ENCODE measurements around the gene MRTO4.
"Not testable (repeated sequence)": the region's sequence is repeated elsewhere in the genome, so short reads cannot be mapped to it uniquely, and the experiment has no call there.

Gene MRTO4

GRCh38 chr1:19283891-19284290 lies 32.3 kb downstream of the MRTO4 start:
- H3K4me1 ChIP-seq (ENCODE audit: insufficient read depth, low read length) = no peaks in the 10 kb centered on the region
- H3K27ac ChIP-seq (ENCODE audit: low read length) = no peak overlapping the region
- no peak for ATAC-seq (ENCODE audit: insufficient read depth, low read depth)
- no peak overlapping the region for H3K4me2 ChIP-seq (ENCODE audit: insufficient read depth, low read length)
- H3K4me3 ChIP-seq (ENCODE audit: low read depth in 1 of 2, low read length in 2 of 2) = no peak overlapping the region
- no peak overlapping the region for H2AFZ ChIP-seq (ENCODE audit: low read depth, low read length)
- H3K9ac ChIP-seq (ENCODE audit: low read depth, low read length) = no peak overlapping the region
- H3K27me3 ChIP-seq (ENCODE audit: insufficient read depth, low read length, poor library complexity) = no peaks in the 10 kb centered on the region
- no peak for TF ChIP-seq CTCF (IDR thresholded peaks at IDR 0.05; ENCODE audit: borderline replicate concordance, extremely low read depth, low read length, poor library complexity, severe bottlenecking)
- TF ChIP-seq EZH2 (IDR thresholded peaks at IDR 0.05; ENCODE audit: borderline replicate concordance, low read depth, low read length, severe bottlenecking) = no peak
- DNase-seq = no peak
- H3K79me2 ChIP-seq (ENCODE audit: insufficient read depth, low read length) = no peaks in the 10 kb centered on the region
- H4K20me1 ChIP-seq (ENCODE audit: insufficient read depth, low read length) = no peaks in the 10 kb centered on the region
- no peaks in the 10 kb centered on the region for H3K9me3 ChIP-seq (ENCODE audit: insufficient read depth, low read length, severe bottlenecking)
- no peaks in the 10 kb centered on the region for H3K36me3 ChIP-seq (ENCODE audit: insufficient read depth, low read length)

- TF ChIP-seq CTCF (IDR thresholded peaks at IDR 0.05; ENCODE audit: borderline replicate concordance, extremely low read depth, low read length, poor library complexity, severe bottlenecking) (no peak), EZH2 (IDR thresholded peaks at IDR 0.05; ENCODE audit: borderline replicate concordance, low read depth, low read length, severe bottlenecking) (no peak)
- no peak for ATAC-seq (ENCODE audit: insufficient read depth, low read depth)
- no peaks in the 10 kb centered on the region for H3K9me3 ChIP-seq (ENCODE audit: insufficient read depth, low read length, severe bottlenecking)
Observed at GRCh38 chr1:19284881-19285280, 33.3 kb downstream of the MRTO4 start.

GRCh38 chr1:19285366-19285765 lies 33.8 kb downstream of the MRTO4 start:
- not testable (repeated sequence) for H3K27ac ChIP-seq (ENCODE audit: low read length); H3K9me3 ChIP-seq (ENCODE audit: insufficient read depth, low read length, severe bottlenecking); ATAC-seq (ENCODE audit: insufficient read depth, low read depth); DNase-seq; H3K27me3 ChIP-seq (ENCODE audit: insufficient read depth, low read length, poor library complexity); H4K20me1 ChIP-seq (ENCODE audit: insufficient read depth, low read length); H3K4me2 ChIP-seq (ENCODE audit: insufficient read depth, low read length); H3K9ac ChIP-seq (ENCODE audit: low read depth, low read length); H3K4me3 ChIP-seq (ENCODE audit: low read depth in 1 of 2, low read length in 2 of 2); H3K79me2 ChIP-seq (ENCODE audit: insufficient read depth, low read length); H3K36me3 ChIP-seq (ENCODE audit: insufficient read depth, low read length); H2AFZ ChIP-seq (ENCODE audit: low read depth, low read length); H3K4me1 ChIP-seq (ENCODE audit: insufficient read depth, low read length)

More at GRCh38 chr1:19284881-19285280, 33.3 kb downstream of the MRTO4 start:
- no peaks in the 10 kb centered on the region for H3K36me3 ChIP-seq (ENCODE audit: insufficient read depth, low read length)
- H3K4me3 ChIP-seq (ENCODE audit: low read depth in 1 of 2, low read length in 2 of 2) = no peak overlapping the region
- no peak overlapping the region for H3K9ac ChIP-seq (ENCODE audit: low read depth, low read length)
- H3K4me2 ChIP-seq (ENCODE audit: insufficient read depth, low read length) = no peak overlapping the region
- no peaks in the 10 kb centered on the region for H3K4me1 ChIP-seq (ENCODE audit: insufficient read depth, low read length)
- no peaks in the 10 kb centered on the region for H3K27me3 ChIP-seq (ENCODE audit: insufficient read depth, low read length, poor library complexity)
- H2AFZ ChIP-seq (ENCODE audit: low read depth, low read length) = no peak overlapping the region
- no peak for DNase-seq
- H4K20me1 ChIP-seq (ENCODE audit: insufficient read depth, low read length) = no peaks in the 10 kb centered on the region
- H3K27ac ChIP-seq (ENCODE audit: low read length) = no peak overlapping the region
- H3K79me2 ChIP-seq (ENCODE audit: insufficient read depth, low read length) = no peaks in the 10 kb centered on the region

GRCh38 chr1:19285807-19286206 lies 34.2 kb downstream of the MRTO4 start:
- not testable (repeated sequence) for H4K20me1 ChIP-seq (ENCODE audit: insufficient read depth, low read length); ATAC-seq (ENCODE audit: insufficient read depth, low read depth); DNase-seq

More at GRCh38 chr1:19285807-19286206, 34.2 kb downstream of the MRTO4 start:
- H3K9me3 ChIP-seq (ENCODE audit: insufficient read depth, low read length, severe bottlenecking); H3K4me3 ChIP-seq (ENCODE audit: low read depth in 1 of 2, low read length in 2 of 2); H2AFZ ChIP-seq (ENCODE audit: low read depth, low read length); H3K36me3 ChIP-seq (ENCODE audit: insufficient read depth, low read length); H3K27me3 ChIP-seq (ENCODE audit: insufficient read depth, low read length, poor library complexity); H3K4me2 ChIP-seq (ENCODE audit: insufficient read depth, low read length); H3K27ac ChIP-seq (ENCODE audit: low read length); H3K79me2 ChIP-seq (ENCODE audit: insufficient read depth, low read length); H3K9ac ChIP-seq (ENCODE audit: low read depth, low read length); H3K4me1 ChIP-seq (ENCODE audit: insufficient read depth, low read length): not testable (repeated sequence)

Measured in DND-41 (cell line).